ENCODE measurements around the gene KIRREL3. TPM values are rescaled to one million over a fixed set of nuclear protein-coding genes. Genes with fewer than 3 reads are reported as not detected.

The KIRREL3 gene
- total and polyA plus RNA-seq, 4 donors = 0.02 to 0.71 (median 0.15) TPM; not detected in 1

DNA sequence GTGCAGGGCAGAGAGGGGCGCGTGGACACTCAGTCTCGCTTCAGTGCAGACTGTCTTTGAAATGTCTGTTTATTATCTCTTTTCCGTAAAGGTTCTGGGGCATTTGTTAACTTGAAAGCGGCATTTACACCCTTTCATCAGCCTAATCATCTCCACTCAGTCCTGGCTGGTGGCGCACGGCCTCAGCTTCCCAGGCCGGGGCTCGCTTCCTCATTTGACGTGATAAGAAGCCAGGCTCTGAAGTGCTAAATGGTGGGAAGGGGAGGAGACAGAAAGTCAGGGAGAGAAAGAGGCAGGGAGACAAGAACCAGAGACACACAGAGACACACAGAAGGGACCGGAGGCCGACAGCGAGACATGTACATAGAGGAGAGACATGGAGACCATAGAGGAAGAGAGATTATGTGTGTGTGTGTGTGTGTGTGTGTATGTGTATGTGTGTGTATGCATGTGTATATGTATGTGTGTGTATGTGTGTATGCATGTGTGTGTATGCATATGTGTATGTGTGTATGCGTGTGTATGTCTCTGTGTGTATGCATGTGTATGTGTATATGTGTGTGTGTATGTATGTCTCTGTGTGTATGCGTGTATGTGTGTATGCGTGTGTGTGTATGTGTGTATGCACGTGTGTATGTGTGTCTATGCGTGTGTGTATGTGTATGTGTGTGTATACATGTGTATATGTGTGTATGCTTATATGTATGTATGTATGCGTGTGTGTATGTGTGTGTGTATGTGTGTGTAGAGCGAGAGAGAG lies 543.6 kb downstream of the KIRREL3 start:
- Histone ChIP-seq H3K4me1 (ENCODE audit: control insufficient read depth in 5 of 5, insufficient read depth in 5 of 5, low read length in 5 of 5) (peaks cover 0 to 17% (median 6%) of the 10 kb centered on the region in 5 donors), H3K9me3 (ENCODE audit: control insufficient read depth in 4 of 4, insufficient read depth in 3 of 4, low read length in 3 of 4) (no peaks in the 10 kb centered on the region), H3K9ac (ENCODE audit: insufficient read depth in 1 of 2, low read length in 2 of 2) (peak overlapping the region in 1 of 2 donors; percentile 1), H3K4me3 (no peak overlapping the region), H3K27me3 (ENCODE audit: control insufficient read depth in 3 of 3, insufficient read depth in 3 of 3, low read length in 2 of 3) (peaks cover 0 to 5% (median 5%) of the 10 kb centered on the region in 3 donors), H3K36me3 (ENCODE audit: control insufficient read depth in 4 of 4, insufficient read depth in 4 of 4, low read length in 4 of 4) (no peaks in the 10 kb centered on the region), H3K27ac (ENCODE audit: low read depth in 1 of 2, low read length in 1 of 2) (no peak overlapping the region)
- TF ChIP-seq, protein P1, sequence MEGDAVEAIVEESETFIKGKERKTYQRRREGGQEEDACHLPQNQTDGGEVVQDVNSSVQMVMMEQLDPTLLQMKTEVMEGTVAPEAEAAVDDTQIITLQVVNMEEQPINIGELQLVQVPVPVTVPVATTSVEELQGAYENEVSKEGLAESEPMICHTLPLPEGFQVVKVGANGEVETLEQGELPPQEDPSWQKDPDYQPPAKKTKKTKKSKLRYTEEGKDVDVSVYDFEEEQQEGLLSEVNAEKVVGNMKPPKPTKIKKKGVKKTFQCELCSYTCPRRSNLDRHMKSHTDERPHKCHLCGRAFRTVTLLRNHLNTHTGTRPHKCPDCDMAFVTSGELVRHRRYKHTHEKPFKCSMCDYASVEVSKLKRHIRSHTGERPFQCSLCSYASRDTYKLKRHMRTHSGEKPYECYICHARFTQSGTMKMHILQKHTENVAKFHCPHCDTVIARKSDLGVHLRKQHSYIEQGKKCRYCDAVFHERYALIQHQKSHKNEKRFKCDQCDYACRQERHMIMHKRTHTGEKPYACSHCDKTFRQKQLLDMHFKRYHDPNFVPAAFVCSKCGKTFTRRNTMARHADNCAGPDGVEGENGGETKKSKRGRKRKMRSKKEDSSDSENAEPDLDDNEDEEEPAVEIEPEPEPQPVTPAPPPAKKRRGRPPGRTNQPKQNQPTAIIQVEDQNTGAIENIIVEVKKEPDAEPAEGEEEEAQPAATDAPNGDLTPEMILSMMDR (IDR thresholded peaks at IDR 0.05; ENCODE audit: control extremely low read depth, extremely low read depth) = no peak
- WGBS, 2 donors = 69 to 77% methylated on average over 20 of the region's 20 CpGs
- ATAC-seq (ENCODE audit: insufficient read depth, low FRiP score) (no peak), DNase-seq (no peak)

DNA sequence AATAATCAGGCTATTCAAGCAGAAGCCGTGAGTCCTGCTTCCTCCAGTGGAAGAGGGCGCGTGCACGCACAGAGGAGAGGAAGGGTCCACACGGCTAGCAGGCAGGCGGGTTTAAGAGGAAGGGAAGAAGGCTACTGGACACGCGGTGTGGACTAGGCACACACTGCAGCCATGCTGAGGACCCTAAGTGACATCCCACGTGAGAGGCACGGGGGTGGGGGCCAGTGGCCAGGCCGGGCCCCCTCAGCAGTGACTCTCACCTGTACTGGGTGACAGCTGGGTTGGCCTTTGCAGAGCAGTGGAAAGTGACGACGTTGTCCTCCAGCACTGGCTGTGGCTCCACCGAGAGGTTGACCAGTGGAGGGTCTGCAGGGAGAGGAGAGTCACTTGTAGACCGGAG lies 544.5 kb downstream of the KIRREL3 start:
- DNase-seq (no peak), ATAC-seq (ENCODE audit: insufficient read depth, low FRiP score) (no peak)
- no peak overlapping the region for H3K9ac ChIP-seq (ENCODE audit: insufficient read depth in 1 of 2, low read length in 2 of 2)
- no peak overlapping the region for H3K4me3 ChIP-seq
- H3K9me3 ChIP-seq (ENCODE audit: control insufficient read depth in 4 of 4, insufficient read depth in 3 of 4, low read length in 3 of 4) = peaks cover 0 to 1% (median 0%) of the 10 kb centered on the region in 4 donors
- 90 to 95% methylated on average over 15 of the region's 15 CpGs for WGBS, 2 donors
- no peaks in the 10 kb centered on the region for H3K36me3 ChIP-seq (ENCODE audit: control insufficient read depth in 4 of 4, insufficient read depth in 4 of 4, low read length in 4 of 4)
- H3K27ac ChIP-seq (ENCODE audit: low read depth in 1 of 2, low read length in 1 of 2) = no peak overlapping the region
- H3K4me1 ChIP-seq (ENCODE audit: control insufficient read depth in 5 of 5, insufficient read depth in 5 of 5, low read length in 5 of 5) = peaks cover 0 to 21% (median 14%) of the 10 kb centered on the region in 5 donors
- TF ChIP-seq, protein P1 (IDR thresholded peaks at IDR 0.05; ENCODE audit: control extremely low read depth, extremely low read depth) = no peak
- H3K27me3 ChIP-seq (ENCODE audit: control insufficient read depth in 3 of 3, insufficient read depth in 3 of 3, low read length in 2 of 3) = peaks cover 0 to 8% (median 7%) of the 10 kb centered on the region in 3 donors

DNA sequence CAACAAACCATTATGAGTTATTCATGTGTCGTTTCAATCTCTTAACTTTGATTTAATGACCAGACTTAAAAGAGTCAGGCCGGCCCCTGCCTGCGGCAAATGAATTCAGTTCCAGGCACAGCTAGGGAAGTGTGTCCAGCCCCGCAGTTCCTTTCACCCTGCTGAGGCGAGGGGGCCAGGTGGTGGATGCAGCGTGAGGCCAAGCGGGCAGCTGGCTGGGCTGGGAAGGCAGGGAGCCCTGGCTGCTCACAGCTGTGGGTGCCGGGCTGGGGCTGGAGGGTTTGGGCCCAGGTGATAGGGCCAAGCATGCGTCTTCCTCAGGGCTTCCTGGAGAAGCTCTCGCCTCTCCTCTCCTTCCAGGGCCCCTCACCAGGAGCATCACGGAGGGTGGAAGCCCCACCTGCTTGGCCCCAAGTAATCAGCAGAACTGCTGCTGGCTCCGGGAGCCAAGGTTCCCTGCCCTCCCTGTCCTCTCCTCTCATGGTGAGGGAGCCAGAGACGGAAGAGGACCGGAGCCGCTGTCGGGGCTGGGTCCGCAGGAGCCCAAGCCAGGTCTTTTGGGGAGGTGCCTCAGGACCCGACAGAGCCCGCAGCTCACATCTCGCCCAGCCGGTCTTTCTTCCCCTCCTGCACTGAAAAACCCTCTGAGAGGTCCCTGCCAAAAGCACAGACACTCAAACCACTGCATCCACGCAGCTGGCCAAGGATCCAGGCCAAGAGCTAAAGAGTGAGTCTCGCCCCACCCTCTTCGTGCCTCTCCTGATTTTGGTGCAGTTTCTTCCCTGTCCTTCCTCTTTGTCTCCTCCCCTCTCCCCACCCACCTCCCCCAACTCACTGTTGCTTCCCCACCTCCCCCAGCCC lies 548.1 kb downstream of the KIRREL3 start:
- WGBS, 2 donors = 60 to 73% methylated on average over 23 to 24 of the region's 24 CpGs
- H3K27ac ChIP-seq (ENCODE audit: low read depth in 1 of 2, low read length in 1 of 2) = no peak overlapping the region
- no peaks in the 10 kb centered on the region for H3K36me3 ChIP-seq (ENCODE audit: control insufficient read depth in 4 of 4, insufficient read depth in 4 of 4, low read length in 4 of 4)
- no peak overlapping the region for H3K9ac ChIP-seq (ENCODE audit: insufficient read depth in 1 of 2, low read length in 2 of 2)
- no peak for ATAC-seq (ENCODE audit: insufficient read depth, low FRiP score)
- peak in 2 of 3 donors; percentile 54 to 61 for DNase-seq
- no peak overlapping the region for H3K4me3 ChIP-seq
- H3K27me3 ChIP-seq (ENCODE audit: control insufficient read depth in 3 of 3, insufficient read depth in 3 of 3, low read length in 2 of 3) = peaks cover 0 to 8% (median 7%) of the 10 kb centered on the region in 3 donors
- H3K9me3 ChIP-seq (ENCODE audit: control insufficient read depth in 4 of 4, insufficient read depth in 3 of 4, low read length in 3 of 4) = peaks cover 0 to 2% (median 0%) of the 10 kb centered on the region in 4 donors
- H3K4me1 ChIP-seq (ENCODE audit: control insufficient read depth in 5 of 5, insufficient read depth in 5 of 5, low read length in 5 of 5) = peaks cover 0 to 20% (median 12%) of the 10 kb centered on the region in 5 donors
- TF ChIP-seq, protein P1 (IDR thresholded peaks at IDR 0.05; ENCODE audit: control extremely low read depth, extremely low read depth) = no peak
